Cortex of kidney (tissue), 1 donor: ENCODE measurements around the gene LAPTM4A.
"Not testable (repeated sequence)": the region's sequence is repeated elsewhere in the genome, so short reads cannot be mapped to it uniquely, and the experiment has no call there.

Experiments
- DNase-seq: peaks from one replicate; lab custom pipeline; 2025; lab: John Stamatoyannopoulos, UW

Gene LAPTM4A

GRCh38 chr2:20051532-20052228 lies at the start of gene LAPTM4A:
Gene LAPTM4A (minus strand): TSS chr2:20051628. CDS start chr2:20051520, 108 bp downstream.
- peak; percentile 46 for DNase-seq

GRCh38 chr2:20100711-20101110 lies 49.3 kb upstream of the LAPTM4A start:
- no peak for DNase-seq

GRCh38 chr2:20099780-20100179 lies 48.4 kb upstream of the LAPTM4A start:
- DNase-seq, result no peak

- DNase-seq, result no peak
Measured at GRCh38 chr2:20097889-20098714, 46.7 kb upstream of the LAPTM4A start.

GRCh38 chr2:20095469-20095868 lies 44.0 kb upstream of the LAPTM4A start:
- DNase-seq, result no peak

- no peak for DNase-seq
Measured at GRCh38 chr2:20094955-20095354, 43.5 kb upstream of the LAPTM4A start.

- DNase-seq, result no peak
Measured at GRCh38 chr2:20094142-20094755, 42.8 kb upstream of the LAPTM4A start.

- no peak for DNase-seq
Measured at GRCh38 chr2:20093263-20094141, 42.1 kb upstream of the LAPTM4A start.

GRCh38 chr2:20092901-20093235 lies 41.4 kb upstream of the LAPTM4A start:
- no peak for DNase-seq

- DNase-seq, result no peak
Measured at GRCh38 chr2:20092226-20092900, 40.9 kb upstream of the LAPTM4A start.

- DNase-seq, result no peak
Measured at GRCh38 chr2:20091305-20091991, 40.0 kb upstream of the LAPTM4A start.

- DNase-seq, result no peak
Measured at GRCh38 chr2:20089715-20090464, 38.5 kb upstream of the LAPTM4A start.

GRCh38 chr2:20085909-20086308 lies 34.5 kb upstream of the LAPTM4A start:
- not testable (repeated sequence) for DNase-seq

GRCh38 chr2:20082812-20083211 lies 31.4 kb upstream of the LAPTM4A start:
- not testable (repeated sequence) for DNase-seq

GRCh38 chr2:20081841-20082240 lies 30.4 kb upstream of the LAPTM4A start:
- no peak for DNase-seq

- DNase-seq, result no peak
Measured at GRCh38 chr2:20080839-20081415, 29.5 kb upstream of the LAPTM4A start.

- no peak for DNase-seq
Measured at GRCh38 chr2:20080428-20080827, 29.0 kb upstream of the LAPTM4A start.

GRCh38 chr2:20079546-20080115 lies 28.2 kb upstream of the LAPTM4A start:
- no peak for DNase-seq

- DNase-seq, result no peak
Measured at GRCh38 chr2:20077411-20077940, 26.0 kb upstream of the LAPTM4A start.
